Keratinocyte (primary cell): Measurements from ENCODE around the gene GRN.

Experiments
- CTCF ChIP-seq, 3 experiments: IDR thresholded peaks in 1 of 3; conservative IDR thresholded peaks in 1 of 3; optimal IDR thresholded peaks in 1 of 3; 2 replicates in 2 of 3; 3 replicates in 1 of 3; pipeline versions ENCODE3 to v1.5.1; 2011; ENCODE audit warnings: low read length in 3 of 3, mild to moderate bottlenecking in 3 of 3, moderate library complexity in 2 of 3, control low read depth in 1 of 3, inconsistent platforms in 1 of 3; ENCODE audit not compliant: insufficient read depth in 2 of 3; ENCODE audit errors: extremely low read depth in 1 of 3
- EZH2 ChIP-seq: IDR thresholded peaks from one replicate; pipeline ENCODE4 v1.6.1; 2012; ENCODE audit warnings: inconsistent platforms, mild to moderate bottlenecking, low read length, moderate library complexity

- no peak for TF ChIP-seq CTCF (optimal IDR thresholded peaks at IDR 0.05 in 1 of 3, IDR thresholded peaks at IDR 0.05 in 1 of 3, conservative IDR thresholded peaks at IDR 0.05 in 1 of 3; ENCODE audit: extremely low read depth in 1 of 3, insufficient read depth in 2 of 3, low read length in 3 of 3)
- no peak for TF ChIP-seq EZH2
Observed at GRCh38 chr17:44379887-44380286, 34.8 kb downstream of the GRN start.
